ENCODE results near the gene TMEM97. TPM values are rescaled to one million over a fixed set of nuclear protein-coding genes. Genes with fewer than 3 reads are reported as not detected.
"Not testable (repeated sequence)": the region's sequence is repeated elsewhere in the genome, so short reads cannot be mapped to it uniquely, and the experiment has no call there.

The TMEM97 gene
- total RNA-seq: 1 to 10 TPM; 5.5 to 6.7 (median 6.0) TPM
- polyA plus RNA-seq: 3.9 TPM
- long read RNA-seq, donor 1, transcript TMEM97-201 (3 exons, 2,568 nt): major isoform, 14 of 18 reads
- long read RNA-seq, donor 1, partial matches to known transcripts: 1 of 18 reads
- long read RNA-seq, donor 1, other reads (novel, unspliced or antisense): 3 of 18 reads
- long read RNA-seq, donor 2, partial matches to known transcripts: 0 of 1 reads
- long read RNA-seq, donor 2, other reads (novel, unspliced or antisense): 0 of 1 reads
- long read RNA-seq, donor 3, transcript TMEM97-201 (3 exons, 2,568 nt): major isoform, 10 of 12 reads
- long read RNA-seq, donor 3, partial matches to known transcripts: 0 of 12 reads
- long read RNA-seq, donor 3, other reads (novel, unspliced or antisense): 2 of 12 reads
- long read RNA-seq, donor 4, transcript TMEM97-201 (3 exons, 2,568 nt): major isoform, 6 of 6 reads
- long read RNA-seq, donor 4, partial matches to known transcripts: 0 of 6 reads
- long read RNA-seq, donor 4, other reads (novel, unspliced or antisense): 0 of 6 reads

- ATAC-seq (peak; percentile 100), DNase-seq (peak; percentile 97 to 99 (median 98))
- intact Hi-C loops (cut with DNase I): no loop called here
- peaks cover 2% of the 10 kb centered on the region for H3K4me1 ChIP-seq (ENCODE audit: control insufficient read depth, insufficient read depth, low read length)
- no peak within 1 kb of the TSS for H3K27ac ChIP-seq (ENCODE audit: low read length)
- under 1% methylated on average over 72 of the region's 72 CpGs for WGBS
- no peaks in the 10 kb centered on the region for H3K9me3 ChIP-seq (ENCODE audit: control insufficient read depth, low read length)
- H3K27me3 ChIP-seq (ENCODE audit: control insufficient read depth, insufficient read depth): no peaks in the 10 kb centered on the region
- H3K4me3 ChIP-seq (ENCODE audit: low read length): peak within 1 kb of the TSS; percentile 38
These were observed at the start of gene TMEM97 for GRCh38 chr17:28318759-28319597. TSS of gene TMEM97 (plus strand) at chr17:28319200. CDS start at chr17:28319240, 40 bp downstream.

GRCh38 chr17:28270055-28270454 lies 48.9 kb upstream of the TMEM97 start:
- ATAC-seq (no peak), DNase-seq (no peak)
- H3K4me1 ChIP-seq (ENCODE audit: control insufficient read depth, insufficient read depth, low read length): no peaks in the 10 kb centered on the region
- intact Hi-C loops (cut with DNase I): no loop called here
- H3K4me3 ChIP-seq (ENCODE audit: low read length): no peak overlapping the region
- WGBS: 73% methylated on average over 2 of the region's 2 CpGs
- no peaks in the 10 kb centered on the region for H3K9me3 ChIP-seq (ENCODE audit: control insufficient read depth, low read length)
- no peaks in the 10 kb centered on the region for H3K27me3 ChIP-seq (ENCODE audit: control insufficient read depth, insufficient read depth)
- H3K27ac ChIP-seq (ENCODE audit: low read length): no peak overlapping the region

- Histone ChIP-seq H3K4me3 (ENCODE audit: low read length) (no peak overlapping the region), H3K27me3 (ENCODE audit: control insufficient read depth, insufficient read depth) (no peaks in the 10 kb centered on the region), H3K9me3 (ENCODE audit: control insufficient read depth, low read length) (no peaks in the 10 kb centered on the region), H3K4me1 (ENCODE audit: control insufficient read depth, insufficient read depth, low read length) (no peaks in the 10 kb centered on the region), H3K27ac (ENCODE audit: low read length) (no peak overlapping the region)
- DNase-seq (no peak), ATAC-seq (no peak)
- 80% methylated on average over 1 of the region's 1 CpG for WGBS
- intact Hi-C loops (cut with DNase I): no loop called here
These were observed 48.1 kb upstream of the TMEM97 start for GRCh38 chr17:28270926-28271325.

- no peak for ATAC-seq
- WGBS: 92% methylated on average over 3 of the region's 3 CpGs
- intact Hi-C loops (cut with DNase I): no loop called here
These were observed 47.6 kb upstream of the TMEM97 start for GRCh38 chr17:28271431-28271830.

GRCh38 chr17:28272166-28272565 lies 46.8 kb upstream of the TMEM97 start:
- H3K27ac ChIP-seq (ENCODE audit: low read length): no peak overlapping the region
- no peaks in the 10 kb centered on the region for H3K27me3 ChIP-seq (ENCODE audit: control insufficient read depth, insufficient read depth)
- H3K9me3 ChIP-seq (ENCODE audit: control insufficient read depth, low read length): no peaks in the 10 kb centered on the region
- no peak overlapping the region for H3K4me3 ChIP-seq (ENCODE audit: low read length)
- DNase-seq: no peak
- no peak for ATAC-seq
- intact Hi-C loops (cut with DNase I): no loop called here
- H3K4me1 ChIP-seq (ENCODE audit: control insufficient read depth, insufficient read depth, low read length): no peaks in the 10 kb centered on the region
- WGBS: 68% methylated on average over 2 of the region's 2 CpGs

More at GRCh38 chr17:28271431-28271830, 47.6 kb upstream of the TMEM97 start:
- no peaks in the 10 kb centered on the region for H3K4me1 ChIP-seq (ENCODE audit: control insufficient read depth, insufficient read depth, low read length)
- no peak overlapping the region for H3K27ac ChIP-seq (ENCODE audit: low read length)
- H3K9me3 ChIP-seq (ENCODE audit: control insufficient read depth, low read length): no peaks in the 10 kb centered on the region
- no peak overlapping the region for H3K4me3 ChIP-seq (ENCODE audit: low read length)
- no peaks in the 10 kb centered on the region for H3K27me3 ChIP-seq (ENCODE audit: control insufficient read depth, insufficient read depth)
- DNase-seq: no peak

- ATAC-seq; H3K4me1 ChIP-seq (ENCODE audit: control insufficient read depth, insufficient read depth, low read length); H3K4me3 ChIP-seq (ENCODE audit: low read length); H3K9me3 ChIP-seq (ENCODE audit: control insufficient read depth, low read length); H3K27me3 ChIP-seq (ENCODE audit: control insufficient read depth, insufficient read depth); DNase-seq; H3K27ac ChIP-seq (ENCODE audit: low read length); intact Hi-C loops (cut with DNase I): not testable (repeated sequence)
- WGBS: 69% methylated on average over 5 of the region's 5 CpGs
These were observed 45.7 kb upstream of the TMEM97 start for GRCh38 chr17:28273341-28273740.

- H3K4me3 ChIP-seq (ENCODE audit: low read length): no peak overlapping the region
- H3K9me3 ChIP-seq (ENCODE audit: control insufficient read depth, low read length): no peaks in the 10 kb centered on the region
- H3K27ac ChIP-seq (ENCODE audit: low read length): no peak overlapping the region
- 70% methylated on average over 9 of the region's 9 CpGs for WGBS
- ATAC-seq (no peak), DNase-seq (no peak)
- no peaks in the 10 kb centered on the region for H3K4me1 ChIP-seq (ENCODE audit: control insufficient read depth, insufficient read depth, low read length)
- H3K27me3 ChIP-seq (ENCODE audit: control insufficient read depth, insufficient read depth): no peaks in the 10 kb centered on the region
- intact Hi-C loops (cut with DNase I): no loop called here
These were observed 44.3 kb upstream of the TMEM97 start for GRCh38 chr17:28274591-28275265.

GRCh38 chr17:28276011-28276410 lies 43.0 kb upstream of the TMEM97 start:
- ATAC-seq (no peak), DNase-seq (no peak)
- no peaks in the 10 kb centered on the region for H3K4me1 ChIP-seq (ENCODE audit: control insufficient read depth, insufficient read depth, low read length)
- H3K9me3 ChIP-seq (ENCODE audit: control insufficient read depth, low read length): no peaks in the 10 kb centered on the region
- WGBS: 89% methylated on average over 6 of the region's 6 CpGs
- H3K27me3 ChIP-seq (ENCODE audit: control insufficient read depth, insufficient read depth): no peaks in the 10 kb centered on the region
- intact Hi-C loops (cut with DNase I): no loop called here
- no peak overlapping the region for H3K4me3 ChIP-seq (ENCODE audit: low read length)
- H3K27ac ChIP-seq (ENCODE audit: low read length): no peak overlapping the region

GRCh38 chr17:28279411-28279810 lies 39.6 kb upstream of the TMEM97 start:
- intact Hi-C loops (cut with DNase I): no loop called here
- Histone ChIP-seq H3K4me1 (ENCODE audit: control insufficient read depth, insufficient read depth, low read length) (no peaks in the 10 kb centered on the region), H3K27ac (ENCODE audit: low read length) (no peak overlapping the region), H3K9me3 (ENCODE audit: control insufficient read depth, low read length) (no peaks in the 10 kb centered on the region), H3K27me3 (ENCODE audit: control insufficient read depth, insufficient read depth) (no peaks in the 10 kb centered on the region), H3K4me3 (ENCODE audit: low read length) (no peak overlapping the region)
- ATAC-seq: no peak
- no peak for DNase-seq
- 70% methylated on average over 6 of the region's 6 CpGs for WGBS

GRCh38 chr17:28280826-28281225 lies 38.2 kb upstream of the TMEM97 start:
- intact Hi-C loops (cut with DNase I): no loop called here
- H3K4me1 ChIP-seq (ENCODE audit: control insufficient read depth, insufficient read depth, low read length): no peaks in the 10 kb centered on the region
- no peak overlapping the region for H3K27ac ChIP-seq (ENCODE audit: low read length)
- ATAC-seq (no peak), DNase-seq (no peak)
- 82% methylated on average over 3 of the region's 3 CpGs for WGBS
- H3K4me3 ChIP-seq (ENCODE audit: low read length): no peak overlapping the region
- no peaks in the 10 kb centered on the region for H3K27me3 ChIP-seq (ENCODE audit: control insufficient read depth, insufficient read depth)
- no peaks in the 10 kb centered on the region for H3K9me3 ChIP-seq (ENCODE audit: control insufficient read depth, low read length)

All from right cardiac atrium (tissue), 5 donors.